HFF-Myc (cell line): ENCODE results near the gene TMEM151B.
"Not testable (repeated sequence)": the region's sequence is repeated elsewhere in the genome, so short reads cannot be mapped to it uniquely, and the experiment has no call there.

ENCODE experiments used
- DNase-seq: peaks from one replicate; pipeline ENCODE4 v3.0.0-alpha.2; 2011; ENCODE audit warnings: low read depth; ENCODE audit errors: extremely low read depth
- H3K4me3 ChIP-seq: replicated peaks from 2 replicates; pipeline ENCODE4 v1.5.1; 2011; ENCODE audit warnings: low read depth, mild to moderate bottlenecking, control low read depth, low read length
- CTCF ChIP-seq: IDR thresholded peaks from 2 replicates; pipeline ENCODE4 v1.5.1; 2012; ENCODE audit warnings: mild to moderate bottlenecking, low read depth, low read length, control low read depth; ENCODE audit errors: missing control alignments

The TMEM151B gene

GRCh38 chr6:44341095-44341890, 71.0 kb downstream of the TMEM151B start:
- no peak for DNase-seq
- H3K4me3 ChIP-seq = no peak overlapping the region
- TF ChIP-seq CTCF = no peak

- no peak overlapping the region for H3K4me3 ChIP-seq
- no peak for TF ChIP-seq CTCF
- DNase-seq = no peak
Measured at GRCh38 chr6:44342052-44342451, 71.8 kb downstream of the TMEM151B start.

GRCh38 chr6:44342489-44342888, 72.2 kb downstream of the TMEM151B start, which contains the start of gene SPATS1:
Gene SPATS1, plus strand, starts transcription at chr6:44342650. Its CDS starts 446 bp downstream, at chr6:44343096.
- no peak for TF ChIP-seq CTCF
- H3K4me3 ChIP-seq = no peak within 1 kb of the TSS
- DNase-seq = no peak

- H3K4me3 ChIP-seq, DNase-seq: not testable (repeated sequence)
Measured at GRCh38 chr6:44346818-44347217, 76.6 kb downstream of the TMEM151B start.

- no peak for TF ChIP-seq CTCF
- DNase-seq = no peak
- no peak overlapping the region for H3K4me3 ChIP-seq
Measured at GRCh38 chr6:44349904-44350649, 79.8 kb downstream of the TMEM151B start.

- DNase-seq, H3K4me3 ChIP-seq: not testable (repeated sequence)
Measured at GRCh38 chr6:44350650-44350994, 80.4 kb downstream of the TMEM151B start.

- DNase-seq = no peak
- no peak for TF ChIP-seq CTCF
- H3K4me3 ChIP-seq = no peak overlapping the region
Measured at GRCh38 chr6:44352259-44352658, 82.0 kb downstream of the TMEM151B start.
